ENCODE results near the gene ITSN2. TPM values are rescaled to one million over a fixed set of nuclear protein-coding genes. Genes with fewer than 3 reads are reported as not detected.

Gene ITSN2
- total RNA-seq, 1 donor from 2014 or later, result 23.8 TPM

DNA sequence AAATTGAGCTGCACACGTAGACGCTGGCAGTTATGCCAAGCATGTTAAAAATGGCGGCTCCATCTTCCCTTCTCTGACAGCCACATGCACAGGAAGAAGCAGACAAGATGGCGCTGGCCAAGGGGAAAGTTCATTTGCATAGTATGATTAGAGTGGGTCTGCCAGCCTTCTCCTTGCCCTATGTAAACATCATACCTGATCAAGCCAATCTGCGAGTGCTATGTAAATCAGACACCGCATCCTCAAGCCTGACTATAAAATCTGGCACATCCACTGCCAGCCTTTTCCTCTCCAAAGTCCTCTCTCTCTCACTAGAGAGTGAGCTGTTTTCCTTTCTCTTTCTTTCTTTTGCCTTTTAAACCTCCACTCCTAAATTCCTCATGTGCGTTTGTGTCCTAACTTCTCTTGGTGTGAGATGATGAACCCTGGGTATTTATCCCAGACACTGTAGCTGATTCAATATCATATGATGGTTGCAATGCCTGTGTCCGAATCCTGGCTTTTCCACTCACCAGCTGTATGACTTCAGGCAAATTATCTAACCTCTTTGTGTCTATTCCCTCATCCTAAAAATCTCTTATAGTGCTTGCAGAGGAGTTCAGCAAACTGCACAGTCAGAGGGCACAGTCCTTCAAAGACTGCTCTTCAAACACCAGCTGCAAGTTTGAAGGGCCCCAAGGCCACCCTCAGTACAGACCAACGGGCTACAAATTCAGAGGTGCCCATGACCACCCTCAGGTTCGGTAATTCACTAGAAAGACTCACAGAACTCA lies 39.3 kb upstream of the ITSN2 start:
- no peak for DNase-seq (ENCODE audit: low read depth)
- peaks cover 4% of the 10 kb centered on the region for H3K4me1 ChIP-seq (ENCODE audit: insufficient read depth, low read length)
- H3K27ac ChIP-seq (ENCODE audit: low read depth, low read length), result no peak overlapping the region
- no peaks in the 10 kb centered on the region for H3K4me1 Mint-ChIP-seq (ENCODE audit: low read depth, unreplicated experiment)
- H4K20me1 ChIP-seq (ENCODE audit: insufficient read depth, low read length), result no peaks in the 10 kb centered on the region
- TF ChIP-seq EZH2 (IDR thresholded peaks at IDR 0.05; ENCODE audit: insufficient read depth, low read length) (no peak), CTCF (IDR thresholded peaks at IDR 0.05; ENCODE audit: insufficient read depth, low read depth, low read length) (no peak)
- no peak overlapping the region for H3K9ac ChIP-seq (ENCODE audit: low read length)
- H3K9me3 ChIP-seq (ENCODE audit: insufficient read depth, low read depth, low read length), result peaks cover 3% of the 10 kb centered on the region
- H3K4me3 Mint-ChIP-seq (ENCODE audit: unreplicated experiment), result no peak overlapping the region
- no peaks in the 10 kb centered on the region for H3K79me2 ChIP-seq (ENCODE audit: insufficient read depth, low read length)
- no peaks in the 10 kb centered on the region for H3K36me3 Mint-ChIP-seq (ENCODE audit: low read depth, unreplicated experiment)
- H3K36me3 ChIP-seq (ENCODE audit: insufficient read depth, low read length), result no peaks in the 10 kb centered on the region
- H3K27ac Mint-ChIP-seq (ENCODE audit: unreplicated experiment), result no peak overlapping the region
- H3K27me3 ChIP-seq (ENCODE audit: insufficient read depth, low read length), result peaks cover 3% of the 10 kb centered on the region
- H3K27me3 Mint-ChIP-seq (ENCODE audit: low read depth, unreplicated experiment), result no peaks in the 10 kb centered on the region
- H2AFZ ChIP-seq (ENCODE audit: low read depth, low read length), result no peak overlapping the region
- H3K4me2 ChIP-seq (ENCODE audit: low read length), result no peak overlapping the region
- no peak overlapping the region for H3K4me3 ChIP-seq (ENCODE audit: insufficient read depth, low read depth, low read length)
- no peak for FAIRE-seq
- H3K9me3 Mint-ChIP-seq (ENCODE audit: unreplicated experiment), result no peaks in the 10 kb centered on the region

- Mint-ChIP-seq H3K27me3 (ENCODE audit: low read depth, unreplicated experiment) (no peaks in the 10 kb centered on the region), H3K4me3 (ENCODE audit: unreplicated experiment) (no peak overlapping the region), H3K4me1 (ENCODE audit: low read depth, unreplicated experiment) (no peaks in the 10 kb centered on the region), H3K9me3 (ENCODE audit: unreplicated experiment) (no peaks in the 10 kb centered on the region), H3K36me3 (ENCODE audit: low read depth, unreplicated experiment) (no peaks in the 10 kb centered on the region), H3K27ac (ENCODE audit: unreplicated experiment) (no peak overlapping the region)
- H2AFZ ChIP-seq (ENCODE audit: low read depth, low read length), result no peak overlapping the region
- DNase-seq (ENCODE audit: low read depth) (no peak), FAIRE-seq (no peak)
- no peaks in the 10 kb centered on the region for H4K20me1 ChIP-seq (ENCODE audit: insufficient read depth, low read length)
- H3K4me2 ChIP-seq (ENCODE audit: low read length), result no peak overlapping the region
- H3K4me3 ChIP-seq (ENCODE audit: insufficient read depth, low read depth, low read length), result no peak overlapping the region
- H3K9me3 ChIP-seq (ENCODE audit: insufficient read depth, low read depth, low read length), result no peaks in the 10 kb centered on the region
- no peaks in the 10 kb centered on the region for H3K36me3 ChIP-seq (ENCODE audit: insufficient read depth, low read length)
- H3K4me1 ChIP-seq (ENCODE audit: insufficient read depth, low read length), result no peaks in the 10 kb centered on the region
- TF ChIP-seq CTCF (IDR thresholded peaks at IDR 0.05; ENCODE audit: insufficient read depth, low read depth, low read length), result no peak
- H3K9ac ChIP-seq (ENCODE audit: low read length), result no peak overlapping the region
- no peaks in the 10 kb centered on the region for H3K27me3 ChIP-seq (ENCODE audit: insufficient read depth, low read length)
- H3K79me2 ChIP-seq (ENCODE audit: insufficient read depth, low read length), result no peaks in the 10 kb centered on the region
- no peak overlapping the region for H3K27ac ChIP-seq (ENCODE audit: low read depth, low read length)
These were observed 34.7 kb upstream of the ITSN2 start for GRCh38 chr2:24394998-24395397.

- Histone ChIP-seq H3K27me3 (ENCODE audit: insufficient read depth, low read length) (no peaks in the 10 kb centered on the region), H3K4me3 (ENCODE audit: insufficient read depth, low read depth, low read length) (no peak overlapping the region), H3K79me2 (ENCODE audit: insufficient read depth, low read length) (no peaks in the 10 kb centered on the region), H3K4me1 (ENCODE audit: insufficient read depth, low read length) (no peaks in the 10 kb centered on the region), H4K20me1 (ENCODE audit: insufficient read depth, low read length) (no peaks in the 10 kb centered on the region), H3K27ac (ENCODE audit: low read depth, low read length) (no peak overlapping the region), H3K4me2 (ENCODE audit: low read length) (no peak overlapping the region), H3K36me3 (ENCODE audit: insufficient read depth, low read length) (no peaks in the 10 kb centered on the region), H3K9ac (ENCODE audit: low read length) (no peak overlapping the region), H3K9me3 (ENCODE audit: insufficient read depth, low read depth, low read length) (no peaks in the 10 kb centered on the region), H2AFZ (ENCODE audit: low read depth, low read length) (no peak overlapping the region)
- DNase-seq (ENCODE audit: low read depth) (no peak), FAIRE-seq (no peak)
- no peak overlapping the region for H3K27ac Mint-ChIP-seq (ENCODE audit: unreplicated experiment)
- no peaks in the 10 kb centered on the region for H3K4me1 Mint-ChIP-seq (ENCODE audit: low read depth, unreplicated experiment)
- no peaks in the 10 kb centered on the region for H3K27me3 Mint-ChIP-seq (ENCODE audit: low read depth, unreplicated experiment)
- H3K4me3 Mint-ChIP-seq (ENCODE audit: unreplicated experiment), result no peak overlapping the region
- no peaks in the 10 kb centered on the region for H3K36me3 Mint-ChIP-seq (ENCODE audit: low read depth, unreplicated experiment)
- TF ChIP-seq CTCF (IDR thresholded peaks at IDR 0.05; ENCODE audit: insufficient read depth, low read depth, low read length) (no peak), EZH2 (IDR thresholded peaks at IDR 0.05; ENCODE audit: insufficient read depth, low read length) (no peak)
- no peaks in the 10 kb centered on the region for H3K9me3 Mint-ChIP-seq (ENCODE audit: unreplicated experiment)
These were observed 32.3 kb upstream of the ITSN2 start for GRCh38 chr2:24392542-24393059.
